Measurements from ENCODE around the gene INPP4B.
"Not testable (repeated sequence)": the region's sequence is repeated elsewhere in the genome, so short reads cannot be mapped to it uniquely, and the experiment has no call there.

Gene INPP4B

DNA sequence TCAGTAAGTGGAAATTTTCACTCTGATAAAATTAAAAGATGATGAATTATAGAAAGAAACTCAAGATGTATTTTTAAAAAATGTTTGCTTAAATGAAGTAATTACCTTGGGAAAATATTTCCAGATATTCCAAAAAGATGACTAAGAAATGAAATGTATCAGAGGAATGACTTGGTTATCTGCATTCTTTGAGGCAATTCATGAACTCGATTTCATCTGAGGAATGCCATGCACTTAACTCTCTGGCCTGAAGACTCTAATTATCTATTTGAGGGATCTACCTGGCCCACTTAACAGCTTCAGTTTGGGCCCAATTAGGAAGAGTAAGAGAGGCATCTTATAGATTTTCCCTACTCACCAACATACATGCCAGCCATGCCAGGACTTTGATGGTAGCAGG is 182.3 kb downstream of the INPP4B start:
- no peak for DNase-seq

DNA sequence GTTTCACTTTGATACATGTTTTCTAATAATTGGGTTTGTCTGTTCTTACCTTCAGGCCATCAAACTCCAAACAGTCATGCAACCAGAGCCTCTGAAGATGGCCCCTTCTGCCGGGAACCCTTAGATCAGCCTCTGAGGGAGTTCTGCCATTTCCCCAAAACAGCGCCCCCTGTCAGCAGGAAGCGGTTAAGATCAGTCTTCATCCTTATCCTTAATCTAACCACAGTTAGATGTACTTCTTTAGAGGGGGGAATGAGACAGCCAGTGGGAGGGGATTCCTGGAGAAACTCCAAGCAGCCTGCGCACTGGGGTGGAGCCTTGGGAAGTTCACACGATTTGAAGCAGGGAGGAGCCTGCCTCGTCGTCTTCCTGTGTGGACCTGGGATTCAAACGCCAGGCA is 185.4 kb downstream of the INPP4B start:
- DNase-seq: no peak

DNA sequence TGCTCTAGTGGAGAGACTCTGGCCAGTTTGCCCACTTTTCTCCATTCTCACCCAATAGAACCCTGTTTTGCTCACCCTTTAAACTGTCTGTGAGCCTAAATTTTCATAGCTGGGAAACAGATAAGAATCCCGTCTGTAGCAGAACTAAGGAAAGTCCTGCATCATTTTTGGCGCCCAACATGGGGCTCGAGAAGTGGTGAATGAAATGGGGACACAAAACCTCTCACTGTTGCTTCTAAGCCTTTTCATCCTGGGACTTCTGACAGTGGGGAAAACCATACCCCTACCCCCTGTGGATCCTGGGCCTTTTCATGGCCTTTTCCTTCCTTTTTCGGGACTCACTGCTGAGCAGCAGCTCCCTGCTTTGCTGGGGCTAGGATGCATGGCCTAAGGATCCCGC is 189.9 kb downstream of the INPP4B start:
- peak in 2 of 3 experiments; percentile 6 to 13 for DNase-seq

DNA sequence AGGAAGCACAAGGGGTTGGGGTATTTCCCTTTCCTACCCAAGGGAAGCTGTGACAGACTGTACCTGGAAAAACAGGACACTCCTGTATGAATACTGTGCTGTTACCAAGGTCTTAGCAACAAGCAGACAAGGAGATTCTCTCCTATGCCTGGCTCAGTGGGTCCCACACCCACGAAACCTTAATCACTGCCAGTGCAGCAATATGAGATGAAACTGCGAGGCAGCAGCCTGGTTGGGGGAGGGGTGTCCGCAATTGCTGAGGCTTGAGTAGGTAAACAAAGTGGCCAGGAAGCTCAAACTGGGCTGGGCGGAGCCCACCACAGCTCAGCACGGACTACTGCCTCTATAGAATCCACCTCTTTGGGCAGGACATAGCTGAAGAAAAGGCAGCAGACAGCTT is 197.7 kb downstream of the INPP4B start:
- DNase-seq: peak in 2 of 3 experiments; percentile 3 to 20

DNA sequence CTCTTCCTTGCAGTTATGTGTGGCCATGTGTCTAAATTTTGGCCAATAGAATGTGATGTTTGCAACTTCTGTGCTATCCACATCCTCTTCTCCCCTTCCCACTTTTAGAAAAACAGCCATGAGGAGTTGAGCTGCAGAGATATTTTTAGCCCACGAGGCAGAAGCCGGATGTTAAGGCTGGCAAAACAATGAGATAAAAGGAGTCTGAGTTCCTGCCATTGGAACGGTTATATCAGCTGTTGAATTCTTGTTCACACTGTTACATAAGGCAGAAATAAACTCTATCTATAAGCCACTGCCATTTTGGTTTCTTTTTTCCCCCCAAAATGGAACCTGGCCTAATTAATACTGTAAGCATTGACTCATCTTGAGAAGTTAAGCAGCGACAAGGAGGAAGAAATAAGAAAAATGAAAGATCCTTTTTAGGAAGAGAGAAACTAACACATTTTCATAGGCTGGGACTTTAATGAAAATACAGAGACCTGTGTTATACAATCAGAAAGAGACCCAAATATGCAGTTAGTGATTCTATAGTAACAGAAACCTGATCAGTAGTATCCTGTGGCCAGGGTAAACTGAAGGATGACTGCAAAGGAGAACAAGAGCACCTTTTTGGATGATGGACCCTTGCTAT is 200.5 kb downstream of the INPP4B start:
- DNase-seq: no peak

DNA sequence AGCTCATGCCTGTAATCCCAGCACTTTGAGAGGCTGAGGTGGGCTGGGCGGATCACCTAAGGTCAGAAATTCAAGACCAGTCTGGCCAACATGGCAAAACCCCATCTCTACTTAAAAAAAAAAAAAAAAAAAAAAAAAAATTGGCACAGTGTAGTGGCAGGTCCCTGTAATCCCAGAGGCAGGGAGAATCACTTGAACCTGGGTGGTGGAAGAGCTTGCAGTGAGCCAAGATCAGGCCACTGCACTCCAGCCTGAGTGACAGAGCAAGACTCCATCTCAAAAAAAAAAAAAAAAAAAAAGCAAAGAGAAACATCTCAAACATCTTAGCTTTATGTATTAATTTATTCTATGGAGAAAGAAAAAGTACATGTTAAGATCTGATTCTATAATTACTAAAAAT is 201.5 kb downstream of the INPP4B start:
- not testable (repeated sequence) for DNase-seq

DNA sequence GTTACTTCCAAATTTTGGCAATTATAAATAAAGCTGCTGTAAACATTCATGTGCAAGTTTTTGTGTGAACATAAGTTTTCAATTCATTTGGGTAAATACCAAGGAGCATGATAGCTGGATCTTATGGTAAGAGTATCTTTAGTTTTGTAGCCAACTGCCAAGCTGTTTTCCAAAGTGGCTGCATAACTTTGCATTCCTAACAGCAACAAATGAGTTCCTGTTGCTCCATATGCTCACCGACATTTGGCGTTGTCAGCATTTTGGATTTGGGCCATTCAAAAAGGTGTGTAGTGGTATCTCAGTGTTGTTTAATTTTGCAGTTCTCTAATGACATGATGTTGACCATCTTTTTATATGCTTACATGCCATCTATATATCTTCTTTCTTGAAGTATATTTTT is 208.5 kb downstream of the INPP4B start:
- no peak for DNase-seq

DNA sequence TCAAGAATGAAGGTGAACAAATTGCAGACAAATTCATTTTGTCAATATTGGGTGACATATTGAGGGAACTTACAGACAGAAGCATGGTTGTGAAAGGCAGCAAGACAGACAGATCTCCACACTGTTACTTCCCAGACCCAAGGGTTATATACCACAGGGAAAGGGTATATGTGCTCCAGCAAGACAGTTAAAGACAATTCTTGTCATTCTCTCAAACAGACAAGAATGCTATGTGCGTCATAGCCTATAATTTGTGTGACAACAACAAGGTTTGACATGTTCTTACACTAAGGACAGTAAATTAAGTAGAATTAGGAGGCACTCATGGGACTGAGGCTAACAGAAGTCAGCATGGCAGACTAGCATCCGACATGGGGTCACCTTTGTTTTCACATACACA is 214.3 kb downstream of the INPP4B start:
- no peak for DNase-seq

DNA sequence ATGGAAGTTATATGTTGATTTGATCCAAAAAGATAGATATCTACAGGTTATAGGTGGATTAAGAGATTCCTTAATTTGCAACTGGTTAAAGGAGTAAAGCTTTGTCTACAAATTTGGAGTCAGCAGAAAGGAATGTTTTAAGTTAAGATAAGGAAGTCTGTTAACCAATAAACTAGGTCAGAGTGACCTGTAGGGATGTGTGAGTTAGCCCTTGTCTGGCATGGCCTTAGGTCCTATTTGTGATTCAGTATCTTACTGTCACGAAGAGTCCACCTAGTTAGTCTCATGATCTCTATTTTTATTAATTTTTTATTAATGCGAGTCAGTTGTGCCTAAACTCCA is 230.8 kb downstream of the INPP4B start:
- no peak for DNase-seq

DNA sequence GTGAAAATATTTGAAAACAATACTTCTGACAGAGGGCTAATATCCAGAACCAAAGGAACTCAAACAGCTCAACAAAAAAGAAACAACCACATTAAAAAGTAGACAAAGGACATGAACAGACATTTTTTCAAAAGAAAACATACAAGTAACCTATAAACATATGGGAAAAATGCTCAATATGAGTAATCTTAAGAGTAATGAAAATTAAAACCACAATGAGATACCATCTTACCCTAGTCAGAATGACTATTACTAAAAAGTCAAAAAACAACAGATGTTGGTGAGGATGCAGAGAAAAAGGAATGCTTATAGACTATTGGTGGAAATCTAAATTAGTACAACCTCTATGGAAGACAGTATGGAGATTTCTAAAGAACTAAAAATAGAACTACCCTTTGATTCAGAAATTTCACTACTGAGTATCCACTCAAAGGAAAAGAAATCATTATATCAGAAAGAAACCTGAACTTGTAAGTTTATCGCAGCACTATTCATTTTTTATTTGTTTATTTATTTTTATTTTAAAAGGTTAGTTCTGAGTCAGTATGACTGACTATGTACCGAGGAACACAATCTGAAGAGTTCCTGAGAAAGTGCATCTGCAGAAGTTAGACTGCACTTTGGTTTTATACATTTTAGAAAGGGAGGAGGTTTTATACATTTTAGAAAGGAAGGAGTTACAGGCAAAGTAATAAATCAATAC is 231.3 kb downstream of the INPP4B start:
- no peak for DNase-seq

DNA sequence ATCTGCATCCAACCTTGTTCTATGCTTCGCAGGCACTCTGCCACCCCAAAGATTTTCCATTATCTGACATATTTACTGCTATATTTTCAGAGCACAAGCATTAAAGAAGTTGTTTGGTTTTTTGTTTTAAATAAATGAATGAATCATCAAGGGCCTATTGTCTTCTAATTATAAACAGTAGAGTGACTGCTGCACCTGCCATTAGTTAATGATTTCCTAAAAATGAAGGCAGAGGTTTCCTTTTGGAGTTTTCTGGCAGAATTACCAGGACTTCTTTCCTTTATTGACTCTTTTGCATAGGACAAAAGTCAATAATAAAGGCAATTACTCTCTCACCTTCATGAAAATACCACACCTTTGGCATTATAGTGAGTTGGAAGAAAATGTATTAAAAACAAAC is 238.1 kb downstream of the INPP4B start:
- DNase-seq: peak in 1 of 3 experiments; percentile 39

DNA sequence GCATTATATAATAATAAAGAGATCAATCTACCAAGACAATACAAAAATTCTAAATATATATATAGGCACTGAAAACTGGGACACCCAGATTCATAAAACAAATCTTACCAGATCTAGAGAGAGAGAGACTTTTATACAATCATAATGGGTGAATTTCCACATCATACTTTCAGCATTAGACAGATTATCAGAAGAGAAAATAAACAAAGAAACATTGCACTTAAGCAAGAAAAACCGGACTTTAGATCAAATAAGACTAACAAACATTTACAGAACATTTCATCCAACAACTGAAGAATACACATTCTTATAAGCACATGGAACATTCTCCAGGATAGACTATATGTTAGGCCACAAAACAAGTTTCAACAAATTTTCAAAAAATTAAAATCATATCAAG is 245.1 kb downstream of the INPP4B start:
- no peak for DNase-seq

DNA sequence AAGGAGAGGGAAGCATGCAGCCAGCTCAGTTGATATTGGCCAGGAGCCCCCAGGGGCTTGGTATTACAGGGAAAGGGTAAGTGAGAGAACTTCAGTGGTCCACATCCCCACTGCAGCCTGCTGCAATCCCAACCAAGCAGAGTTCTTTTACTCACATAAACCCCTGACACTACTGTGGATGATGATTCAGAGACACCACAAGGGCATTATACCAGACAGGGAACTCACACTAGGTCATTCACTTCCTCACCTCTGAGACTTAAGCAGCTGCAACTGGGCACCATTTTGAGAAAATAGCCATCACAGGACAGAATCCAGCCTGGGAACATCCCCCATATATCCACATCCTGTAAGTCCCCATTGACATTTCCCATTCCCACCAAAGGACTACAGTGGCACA is 248.0 kb downstream of the INPP4B start:
- no peak for DNase-seq

DNA sequence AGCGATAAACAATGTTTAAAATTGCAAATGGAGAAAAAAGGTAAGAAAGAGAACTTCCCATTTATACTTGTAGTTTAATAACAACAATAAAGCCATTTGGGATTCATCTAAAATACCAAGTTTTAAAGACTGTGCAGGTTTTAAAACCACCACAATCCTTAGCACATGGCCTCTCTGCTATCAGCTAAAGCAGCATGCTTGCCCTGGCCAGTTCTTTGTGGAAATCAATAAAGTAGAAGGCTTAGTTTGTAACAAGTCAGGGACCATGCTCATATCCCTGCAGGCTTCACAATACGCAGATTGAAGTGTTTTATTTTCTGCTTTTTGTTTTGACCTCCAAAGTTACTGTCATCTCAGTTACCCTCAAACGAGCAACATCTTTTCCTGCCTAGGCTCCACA is 249.5 kb downstream of the INPP4B start:
- DNase-seq: no peak

DNA sequence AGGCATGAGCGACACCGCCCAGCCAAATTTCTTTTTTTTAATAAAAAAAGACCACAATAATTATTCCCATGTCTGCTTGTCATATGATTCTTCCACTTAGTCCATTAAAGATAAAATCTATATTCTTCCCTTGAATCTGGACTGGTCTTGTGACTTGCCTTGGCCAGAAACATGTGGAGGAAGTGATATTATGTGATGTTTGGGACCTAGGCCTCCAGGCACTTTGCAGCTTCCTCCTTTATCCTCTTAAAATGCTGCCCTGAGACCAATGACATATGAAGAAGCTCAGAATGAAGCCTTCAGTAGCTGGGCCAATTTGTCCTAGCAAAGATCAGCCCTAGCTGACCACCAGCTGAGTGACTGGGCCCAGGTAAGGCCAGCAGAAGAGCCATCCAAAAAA is 250.0 kb downstream of the INPP4B start:
- no peak for DNase-seq

DNA sequence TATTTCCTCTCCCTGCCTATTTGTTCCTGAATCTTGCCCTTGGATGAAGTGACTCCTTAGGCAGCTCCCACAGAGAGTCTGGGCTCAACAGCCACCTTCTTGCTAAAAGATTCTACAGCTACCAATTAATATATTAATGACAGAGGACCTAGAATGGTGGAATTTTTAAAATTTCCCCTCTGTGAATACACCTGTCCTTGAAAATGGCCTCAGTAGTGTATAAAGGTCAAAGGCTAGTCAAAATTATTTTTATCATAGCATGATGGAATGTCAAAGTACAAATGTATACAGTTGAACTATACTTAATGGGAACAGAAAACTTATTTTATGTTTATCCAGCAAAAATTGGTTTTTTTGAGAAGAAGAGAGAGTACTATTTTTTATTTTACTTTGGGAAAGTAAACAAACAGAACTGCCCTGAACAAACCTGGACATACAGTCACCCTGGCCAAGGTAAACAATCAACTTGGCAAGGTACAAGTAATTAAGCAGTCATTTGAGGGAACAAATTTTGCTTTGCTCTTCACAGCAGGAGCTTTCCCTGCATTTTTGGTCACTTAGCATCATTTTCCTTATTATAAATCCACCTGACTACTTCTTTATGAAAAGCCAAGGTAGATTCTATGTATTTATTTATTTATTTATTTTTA is 250.8 kb downstream of the INPP4B start:
- DNase-seq: peak in 1 of 3 experiments; percentile 7

DNA sequence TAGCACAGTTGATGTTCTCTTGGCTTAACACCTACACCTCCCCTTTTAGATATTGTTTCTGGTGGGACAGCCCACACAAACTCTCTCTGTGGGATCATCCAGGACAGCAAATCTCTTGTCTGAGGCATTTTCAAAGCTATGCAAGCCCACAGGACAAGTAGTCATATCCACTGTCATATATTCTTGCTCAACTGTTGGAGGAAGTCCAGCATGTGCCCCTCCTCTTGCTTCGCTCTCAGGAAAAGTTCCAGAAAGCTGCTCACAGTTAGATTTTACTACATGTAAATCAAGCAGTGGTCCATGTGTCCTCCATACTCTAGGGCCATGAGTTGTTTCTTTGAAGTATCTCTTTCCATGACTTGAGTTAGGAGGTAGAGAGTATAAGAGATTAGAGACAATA is 260.7 kb downstream of the INPP4B start:
- DNase-seq: no peak

DNA sequence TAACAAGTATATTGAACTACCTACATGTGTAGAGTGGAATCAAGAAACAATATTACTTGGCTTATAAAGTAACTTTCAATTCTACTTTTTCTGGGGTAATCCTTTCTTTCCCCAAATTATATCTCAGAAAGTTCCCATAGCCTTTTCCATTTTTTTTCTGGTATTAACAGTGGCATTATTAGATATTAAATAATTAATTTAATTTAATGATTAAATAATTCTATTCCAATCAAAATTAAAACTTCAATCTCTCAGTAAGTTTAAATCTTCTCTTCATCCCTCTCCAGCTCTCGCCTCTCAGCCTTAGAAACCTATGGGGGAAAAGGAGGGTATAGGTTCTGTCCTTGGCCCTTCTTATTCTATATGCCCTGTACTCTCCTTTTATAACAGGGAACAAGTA is 262.4 kb downstream of the INPP4B start:
- DNase-seq: no peak

DNA sequence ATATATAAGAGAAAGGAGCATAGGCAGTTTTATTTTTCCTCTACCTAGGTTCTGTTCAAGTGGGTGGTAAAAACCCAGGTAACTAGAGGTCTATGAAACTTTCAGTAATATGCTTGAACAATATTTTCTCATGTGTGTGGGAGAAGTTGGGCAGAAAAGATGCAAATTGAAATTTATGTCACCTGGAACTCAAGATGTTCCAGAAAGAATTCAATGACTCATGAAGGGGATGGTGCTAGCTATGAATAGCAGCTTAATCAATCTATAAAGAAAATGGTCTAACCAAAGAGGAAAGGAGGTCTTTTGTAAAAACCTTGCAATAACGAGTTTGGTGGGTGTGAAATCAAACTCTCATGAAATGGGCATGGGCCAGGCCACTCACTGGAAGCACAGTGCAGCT is 263.8 kb downstream of the INPP4B start:
- DNase-seq: no peak

DNA sequence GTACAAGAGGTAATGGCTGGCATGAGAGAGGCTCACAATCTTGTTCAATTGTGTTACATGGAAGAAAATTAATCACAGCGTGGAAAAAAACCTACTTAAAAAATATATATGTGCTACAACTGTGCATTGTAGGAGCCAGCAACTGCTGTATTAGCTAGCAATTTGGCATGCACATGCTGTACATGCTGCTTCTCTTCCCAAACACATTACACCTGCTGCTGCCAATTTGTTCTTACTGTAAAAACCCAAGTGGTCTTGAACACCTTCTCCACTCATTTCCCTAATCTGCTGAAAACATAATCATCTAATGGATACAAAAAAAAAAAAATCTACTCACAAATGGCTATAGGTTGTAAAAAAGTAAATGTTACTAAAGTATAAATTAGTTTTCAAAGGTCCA is 264.2 kb downstream of the INPP4B start:
- DNase-seq: peak in 1 of 3 experiments; percentile 11

DNA sequence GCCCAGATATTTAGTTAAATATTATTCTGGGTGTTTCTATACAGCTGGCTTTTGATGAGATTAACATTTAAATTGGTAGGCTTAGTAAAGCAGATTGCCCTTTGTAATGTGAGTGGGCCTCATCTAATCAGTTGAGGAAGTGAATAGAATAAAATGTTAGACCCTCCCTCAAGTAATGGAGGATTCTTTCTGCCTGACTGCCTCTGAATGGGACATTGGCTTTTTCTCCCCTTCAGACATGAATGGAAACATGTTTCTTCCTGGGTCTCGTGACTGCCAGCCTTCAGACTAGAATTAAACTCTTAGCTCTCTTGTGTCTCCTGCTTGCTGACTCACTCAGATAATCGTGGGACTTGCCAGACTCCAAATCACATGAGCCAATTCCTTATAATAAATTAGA is 266.7 kb downstream of the INPP4B start:
- peak in 1 of 3 experiments; percentile 24 for DNase-seq

DNA sequence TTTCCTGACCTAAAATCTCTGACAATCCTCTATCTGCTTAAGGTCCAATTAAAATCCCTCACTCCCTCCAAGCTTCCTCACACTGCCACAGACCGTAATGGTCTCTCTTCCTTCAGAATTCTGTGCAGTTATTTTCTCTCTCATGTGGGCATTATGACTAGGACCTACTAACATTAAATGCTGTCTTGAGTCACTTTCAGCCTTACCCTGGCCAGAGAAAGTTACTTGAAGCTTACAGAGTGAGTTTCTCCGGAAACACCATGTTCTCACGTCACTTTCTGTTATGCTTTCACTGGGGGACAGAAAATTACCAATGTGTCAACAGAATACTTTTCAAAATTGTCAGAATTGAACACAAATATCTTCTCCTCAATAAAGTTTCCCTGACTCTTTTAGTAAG is 271.8 kb downstream of the INPP4B start:
- no peak for DNase-seq

DNA sequence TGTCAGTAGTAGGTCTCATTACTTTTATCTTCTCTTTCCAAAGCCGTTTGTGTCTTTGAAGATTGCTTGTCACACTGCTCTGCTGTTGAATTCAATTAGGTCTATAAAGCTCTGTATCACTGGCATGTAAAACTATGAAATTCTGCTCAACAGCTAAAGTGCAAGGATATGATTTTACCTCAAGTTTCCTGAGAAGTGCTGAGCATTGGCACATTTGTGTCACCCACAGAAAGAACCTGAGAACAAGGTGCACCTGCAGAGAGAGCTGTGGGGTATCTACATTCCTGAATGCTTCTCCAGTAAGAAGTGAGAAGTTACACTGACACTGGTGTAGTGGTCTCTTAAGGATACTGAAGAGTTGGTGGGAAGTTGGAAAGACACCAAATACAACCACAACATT is 274.0 kb downstream of the INPP4B start:
- no peak for DNase-seq

DNA sequence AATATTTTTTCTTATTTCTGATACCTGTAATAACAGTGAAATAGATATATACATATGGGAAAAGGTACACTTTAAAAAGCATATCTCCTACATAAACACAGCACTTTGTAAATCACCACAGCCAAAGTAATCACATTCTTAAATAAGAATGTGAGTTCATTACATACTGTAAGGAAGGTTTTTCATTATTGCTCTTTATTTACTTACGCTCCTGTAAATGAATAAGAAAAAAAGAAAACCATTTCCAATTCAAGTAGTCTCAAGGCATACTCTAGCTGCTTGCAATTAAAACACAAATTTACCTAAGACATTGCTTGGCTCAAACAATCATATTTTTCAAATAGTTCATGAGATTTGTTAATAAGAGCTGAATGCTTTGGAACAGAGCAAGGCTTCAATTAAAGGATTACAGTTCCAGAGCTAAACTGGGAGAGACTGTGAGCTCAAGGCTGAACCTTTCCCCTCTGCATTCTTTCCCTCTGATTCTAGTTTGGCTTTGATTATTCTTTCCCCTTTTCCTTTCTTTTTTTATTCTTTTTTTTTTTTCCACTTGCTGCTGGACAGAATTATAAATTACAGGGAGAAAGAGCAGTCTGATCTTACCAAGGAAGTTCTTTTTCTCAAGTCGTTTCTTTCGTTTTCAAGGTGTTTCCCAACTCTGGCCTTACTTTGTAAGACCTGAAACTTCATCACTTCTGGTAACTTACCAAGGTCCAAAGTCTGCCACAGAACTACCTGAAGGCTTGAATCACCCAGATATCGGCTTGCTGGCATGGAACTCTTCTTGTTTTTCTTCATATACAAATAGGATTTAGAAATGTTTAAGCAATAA is 278.3 kb downstream of the INPP4B start:
- no peak for DNase-seq

Measured in NCI-H1417 (cell line).